Left lung (tissue), 10 donors: ENCODE data around the gene RAB29. TPM values are rescaled to one million over a fixed set of nuclear protein-coding genes. Genes with fewer than 3 reads are reported as not detected.

Experiments used
- ATAC-seq: fragments of 200-7000 bp; cut with Tn5 transposase; one replicate; pipeline ENCODE4 v1.9.1; 2020; ENCODE audit warnings: moderate library complexity
- DNase-seq, 4 donors: peaks; one replicate each; pipeline ENCODE4 v3.0.0-alpha.2; 2013 to 2020
- H3K27ac ChIP-seq, 2 donors: fragments of 200-600 bp; sonication (generic) in 1 of 2; one replicate each; pipeline versions ENCODE4 v1.5.0 to v1.8.0; 2020 to 2021
- H3K27me3 ChIP-seq, 2 donors: fragments of 200-600 bp; sonication (generic) in 1 of 2; one replicate each; pipeline versions ENCODE4 v1.5.0 to v1.8.0; 2020 to 2021
- H3K36me3 ChIP-seq, 2 donors: fragments of 200-600 bp; sonication (generic) in 1 of 2; one replicate each; pipeline versions ENCODE4 v1.5.0 to v1.8.0; 2020 to 2021
- H3K4me1 ChIP-seq, 2 donors: fragments of 200-600 bp; one replicate each; pipeline ENCODE4 v1.8.0; 2021
- H3K4me3 ChIP-seq, 2 donors: fragments of 200-600 bp; sonication (generic) in 1 of 2; one replicate each; pipeline versions ENCODE4 v1.5.0 to v1.8.0; 2020 to 2021; ENCODE audit warnings: mild to moderate bottlenecking in 1 of 2
- H3K9me3 ChIP-seq, 2 donors: fragments of 200-600 bp; sonication (generic) in 1 of 2; one replicate each; pipeline versions ENCODE4 v1.5.0 to v1.8.0; 2020 to 2021
- CTCF ChIP-seq, 2 donors: fragments of 200-600 bp; sonication (generic) in 1 of 2; IDR thresholded peaks; one replicate each; pipeline versions ENCODE4 v1.5.0 to v1.8.0; 2021; ENCODE audit warnings: antibody characterized with exemption in 2 of 2
- intact Hi-C, 2 donors: fragments of 100-400 bp; cut with DNase I; formaldehyde crosslinking; loops; one replicate each; pipeline versions ENCODE4 v1.11.2 to v1.14.2; 2022
- polyA plus RNA-seq, 6 donors: library from polyadenylated mRNA; unstranded; fragments of 120-200 nt; gene quantifications; one replicate each; pipeline ENCODE4 v1.2.1, GENCODE V29; 2013; ENCODE audit not compliant: insufficient read length in 6 of 6
- total RNA-seq, 2 donors: library from RNA; stranded (reverse); fragmentation: NEBNext Ultra II Directional; extraction: Animal tissue kit (Norgen Biotek cat#: 25700); gene quantifications; one replicate each; pipeline ENCODE4 v1.2.1, GENCODE V29; 2021
- donor health status: DM: no; HTN: yes; CAD: no.
- donor health status: DM: no; HTN: no; CAD: no.

Gene RAB29
- total and polyA plus RNA-seq, 8 donors, result 6.1 to 29.9 (median 8.2) TPM

GRCh38 chr1:205797168-205797567 lies 21.9 kb upstream of the RAB29 start:
- no peak for TF ChIP-seq CTCF (IDR thresholded peaks at IDR 0.05)
- Histone ChIP-seq H3K27ac (no peak overlapping the region), H3K36me3 (peaks cover 0 to 78% of the 10 kb centered on the region in 2 donors), H3K27me3 (no peaks in the 10 kb centered on the region), H3K9me3 (no peaks in the 10 kb centered on the region), H3K4me1 (no peaks in the 10 kb centered on the region), H3K4me3 (no peak overlapping the region)
- no peak for ATAC-seq
- intact Hi-C loops, result loop anchor here in 1 of 2 donors (10.0 kb wide), 1 partner anchor 118 kb away; no protein-coding TSS in a partner anchor
- DNase-seq, result no peak

GRCh38 chr1:205794011-205794730 lies 18.9 kb upstream of the RAB29 start:
- no peak for ATAC-seq
- intact Hi-C loops, result loop anchor here in 1 of 2 donors (5.0 to 10.0 kb wide), 2 partner anchors 121 to 183 kb away; no protein-coding TSS in a partner anchor
- Histone ChIP-seq H3K4me1 (no peaks in the 10 kb centered on the region), H3K27me3 (no peaks in the 10 kb centered on the region), H3K4me3 (no peak overlapping the region), H3K36me3 (peaks cover 0 to 91% of the 10 kb centered on the region in 2 donors), H3K9me3 (no peaks in the 10 kb centered on the region), H3K27ac (no peak overlapping the region)
- TF ChIP-seq CTCF (IDR thresholded peaks at IDR 0.05), result no peak
- no peak for DNase-seq

GRCh38 chr1:205792961-205793673 lies 17.8 kb upstream of the RAB29 start:
- intact Hi-C loops, result loop anchor here in 1 of 2 donors (5.0 to 10.0 kb wide), 2 partner anchors 122 to 184 kb away; no protein-coding TSS in a partner anchor
- TF ChIP-seq CTCF (IDR thresholded peaks at IDR 0.05), result no peak
- Histone ChIP-seq H3K9me3 (no peaks in the 10 kb centered on the region), H3K27me3 (no peaks in the 10 kb centered on the region), H3K27ac (no peak overlapping the region), H3K4me3 (no peak overlapping the region), H3K4me1 (no peaks in the 10 kb centered on the region), H3K36me3 (peaks cover 0 to 81% of the 10 kb centered on the region in 2 donors)
- no peak for DNase-seq
- ATAC-seq, result no peak

GRCh38 chr1:205792481-205792881 lies 17.2 kb upstream of the RAB29 start:
- TF ChIP-seq CTCF (IDR thresholded peaks at IDR 0.05), result no peak
- Histone ChIP-seq H3K4me1 (no peaks in the 10 kb centered on the region), H3K4me3 (no peak overlapping the region), H3K36me3 (peaks cover 0 to 74% of the 10 kb centered on the region in 2 donors), H3K9me3 (no peaks in the 10 kb centered on the region), H3K27me3 (no peaks in the 10 kb centered on the region), H3K27ac (no peak overlapping the region)
- DNase-seq, result no peak
- ATAC-seq, result no peak
- intact Hi-C loops, result loop anchor here in 1 of 2 donors (5.0 to 10.0 kb wide), 2 partner anchors 122 to 185 kb away; no protein-coding TSS in a partner anchor
